Epithelial cell of proximal tubule (primary cell): ENCODE data around the gene PLEKHH1. TPM values are rescaled to one million over a fixed set of nuclear protein-coding genes. Genes with fewer than 3 reads are reported as not detected.
"Not testable (repeated sequence)": the region's sequence is repeated elsewhere in the genome, so short reads cannot be mapped to it uniquely, and the experiment has no call there.

Source experiments
- DNase-seq: peaks from one replicate; pipeline ENCODE4 v3.0.0-alpha.2; 2011; ENCODE audit warnings: low read depth
- H3K4me3 ChIP-seq: 2 replicates; pipeline ENCODE4 v1.5.1; 2011; ENCODE audit warnings: low read depth, mild to moderate bottlenecking, low read length
- total RNA-seq: library from RNA; depleted of rRNA; stranded (reverse); fragments of >200 nt; gene quantifications from 2 replicates; pipeline ENCODE4 v1.2.3, GENCODE V29; 2015
- TF ChIP-seq, protein P1 (sequence below): conservative IDR thresholded peaks from 2 replicates; pipeline ENCODE4 v1.5.1; 2012; ENCODE audit warnings: low read depth, mild to moderate bottlenecking, low read length

Gene PLEKHH1
- total RNA-seq, 1 donor from 2014 or later: 7.6 TPM

DNA sequence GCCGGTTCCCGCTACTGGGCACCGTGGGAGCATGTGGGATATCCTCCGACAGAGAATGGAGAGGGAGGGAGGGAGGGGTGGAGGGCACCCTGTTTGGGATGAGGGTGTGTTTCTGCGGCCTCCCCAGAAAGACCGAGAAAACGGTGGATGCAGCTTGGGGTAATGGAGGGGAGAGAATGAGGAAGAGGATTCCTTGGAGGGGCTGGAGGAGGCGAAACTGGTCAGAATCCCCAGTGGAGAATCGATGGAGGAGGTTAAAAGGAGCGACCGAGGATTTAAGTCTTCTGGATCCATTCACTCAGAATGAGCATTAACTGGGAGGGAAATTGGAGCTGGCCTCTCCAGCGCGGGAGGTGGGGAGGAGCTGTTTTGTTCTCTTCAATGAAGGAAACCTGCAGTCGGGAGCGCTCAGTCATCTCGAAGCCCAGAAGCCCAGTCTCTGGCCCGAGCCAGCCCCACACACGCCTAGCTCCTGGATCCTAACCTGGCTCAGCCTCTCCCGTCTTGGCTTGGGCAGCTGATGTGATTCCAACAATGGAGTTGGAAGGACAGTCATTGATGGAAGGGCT, 87.2 kb downstream of the PLEKHH1 start:
- no peak for DNase-seq
- peak overlapping the region; percentile 81 for H3K4me3 ChIP-seq
- TF ChIP-seq, protein P1, sequence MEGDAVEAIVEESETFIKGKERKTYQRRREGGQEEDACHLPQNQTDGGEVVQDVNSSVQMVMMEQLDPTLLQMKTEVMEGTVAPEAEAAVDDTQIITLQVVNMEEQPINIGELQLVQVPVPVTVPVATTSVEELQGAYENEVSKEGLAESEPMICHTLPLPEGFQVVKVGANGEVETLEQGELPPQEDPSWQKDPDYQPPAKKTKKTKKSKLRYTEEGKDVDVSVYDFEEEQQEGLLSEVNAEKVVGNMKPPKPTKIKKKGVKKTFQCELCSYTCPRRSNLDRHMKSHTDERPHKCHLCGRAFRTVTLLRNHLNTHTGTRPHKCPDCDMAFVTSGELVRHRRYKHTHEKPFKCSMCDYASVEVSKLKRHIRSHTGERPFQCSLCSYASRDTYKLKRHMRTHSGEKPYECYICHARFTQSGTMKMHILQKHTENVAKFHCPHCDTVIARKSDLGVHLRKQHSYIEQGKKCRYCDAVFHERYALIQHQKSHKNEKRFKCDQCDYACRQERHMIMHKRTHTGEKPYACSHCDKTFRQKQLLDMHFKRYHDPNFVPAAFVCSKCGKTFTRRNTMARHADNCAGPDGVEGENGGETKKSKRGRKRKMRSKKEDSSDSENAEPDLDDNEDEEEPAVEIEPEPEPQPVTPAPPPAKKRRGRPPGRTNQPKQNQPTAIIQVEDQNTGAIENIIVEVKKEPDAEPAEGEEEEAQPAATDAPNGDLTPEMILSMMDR: no peak

DNA sequence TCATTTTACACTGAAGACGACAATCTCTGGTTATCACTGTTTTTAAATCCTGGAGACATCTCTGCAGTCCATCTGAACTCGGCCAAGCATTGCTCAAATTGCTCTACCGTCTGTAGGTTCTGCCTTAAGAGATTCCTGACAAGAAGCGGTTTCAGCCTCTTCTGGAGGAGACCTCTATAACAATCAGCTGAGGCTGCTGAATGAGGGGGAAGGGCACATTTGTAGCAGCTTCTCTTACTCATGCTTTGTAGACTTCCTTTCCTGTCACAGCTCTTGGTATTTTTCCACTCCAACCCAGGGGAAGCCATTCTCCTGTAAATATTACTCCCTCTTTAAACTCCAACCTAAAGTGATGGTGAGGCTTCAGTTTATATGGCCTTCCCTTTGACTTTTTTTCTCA, 89.6 kb downstream of the PLEKHH1 start:
- no peak for DNase-seq
- no peak overlapping the region for H3K4me3 ChIP-seq
- TF ChIP-seq, protein P1: no peak

DNA sequence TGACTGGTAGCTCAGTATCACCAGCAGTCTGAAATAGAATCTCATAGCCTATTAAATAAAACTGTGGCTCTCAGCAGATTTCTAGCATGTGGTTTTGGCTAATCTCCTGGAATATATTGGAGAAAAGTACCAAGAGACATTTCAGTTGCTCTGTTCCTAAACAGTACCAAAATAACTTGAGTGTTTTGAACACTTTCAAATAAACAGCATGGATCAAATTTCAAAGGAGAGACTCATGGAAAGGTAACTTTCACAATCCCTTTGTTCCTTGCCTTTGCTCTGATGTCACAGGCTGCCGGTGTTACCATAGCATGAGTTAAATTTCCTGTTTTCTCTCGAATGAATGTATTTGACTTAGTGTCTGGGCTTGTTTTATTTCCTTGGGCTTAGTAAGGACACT, 90.0 kb downstream of the PLEKHH1 start:
- TF ChIP-seq, protein P1: no peak
- DNase-seq: no peak

DNA sequence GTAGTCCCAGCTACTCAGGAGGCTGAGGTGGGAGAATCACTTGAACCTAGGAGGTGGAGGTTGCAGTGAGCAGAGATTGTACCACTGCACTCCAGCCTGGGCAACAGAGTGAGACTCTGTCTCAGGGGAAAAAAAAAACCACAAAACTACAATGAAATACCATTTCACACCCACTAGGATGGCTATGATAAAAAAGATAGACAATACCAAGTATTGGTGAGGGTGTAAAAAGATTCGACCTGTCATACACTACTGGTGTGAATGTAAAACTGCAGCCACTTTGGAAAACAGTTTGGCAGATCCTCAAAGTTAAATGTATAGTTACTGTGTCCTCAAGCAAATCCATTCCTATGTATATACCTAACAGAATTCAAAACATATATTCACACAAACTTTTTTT, 93.0 kb downstream of the PLEKHH1 start:
- DNase-seq, H3K4me3 ChIP-seq: not testable (repeated sequence)

More for the DNA sequence above, 90.0 kb downstream of the PLEKHH1 start:
- no peak overlapping the region for H3K4me3 ChIP-seq

DNA sequence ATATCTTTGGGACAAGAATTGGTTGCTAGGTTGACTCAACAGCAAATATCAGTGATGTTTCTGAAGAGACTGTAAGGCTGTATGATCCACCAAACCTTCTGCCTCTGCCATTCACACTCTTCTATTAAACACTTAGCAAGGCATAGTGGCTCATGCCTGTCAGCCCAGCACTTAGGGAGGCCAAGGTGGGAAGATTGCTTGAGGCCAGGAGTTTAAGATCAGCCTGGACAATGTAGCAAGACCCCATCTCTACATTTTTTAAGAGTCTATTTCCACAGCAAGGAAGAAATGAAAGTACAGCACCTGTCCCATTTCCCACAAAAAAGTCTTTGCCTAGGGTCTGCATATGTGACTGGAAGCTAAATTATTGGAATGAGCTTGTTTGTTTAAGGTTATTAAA, 94.4 kb downstream of the PLEKHH1 start:
- no peak overlapping the region for H3K4me3 ChIP-seq
- no peak for DNase-seq
- TF ChIP-seq, protein P1: no peak

DNA sequence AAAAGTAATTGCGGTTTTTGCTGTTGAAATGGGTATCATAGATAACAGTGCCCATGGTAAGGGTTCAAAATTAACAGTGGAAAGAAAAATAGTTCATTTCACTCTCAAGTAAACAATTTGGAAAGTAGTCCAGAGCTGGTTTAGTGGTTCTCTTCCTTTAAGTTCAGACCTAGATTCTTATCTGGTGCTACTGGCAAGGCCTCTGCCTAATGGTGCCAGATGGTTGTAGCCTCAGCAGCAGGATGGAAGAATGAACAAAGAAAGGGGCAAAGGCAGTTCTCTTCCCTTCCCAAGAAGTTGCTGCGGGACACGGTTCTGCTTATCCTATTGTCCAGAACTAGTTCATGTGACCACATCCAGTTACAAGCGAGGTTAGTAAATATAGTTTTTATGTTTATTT, 97.1 kb downstream of the PLEKHH1 start:
- H3K4me3 ChIP-seq: no peak overlapping the region
- DNase-seq: no peak
- TF ChIP-seq, protein P1: no peak

DNA sequence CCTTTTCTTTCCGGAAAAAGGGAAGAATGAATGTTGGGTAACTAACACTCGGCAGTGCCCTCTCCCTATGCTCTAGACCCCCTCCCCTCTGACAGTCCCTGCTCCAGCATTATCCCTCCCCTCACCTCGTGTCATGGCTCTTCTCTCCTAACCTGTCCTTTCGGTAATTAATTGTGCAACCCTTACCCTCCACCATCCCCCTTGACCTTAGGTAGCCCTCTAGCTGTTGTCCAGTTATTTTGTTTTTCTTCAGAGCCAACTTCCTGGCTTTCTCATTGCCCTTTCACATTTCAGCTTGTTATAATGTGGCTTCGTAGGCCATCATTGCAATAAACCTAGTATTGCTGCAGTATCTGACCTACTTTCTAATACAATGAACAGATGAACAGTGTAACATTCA, 97.8 kb downstream of the PLEKHH1 start:
- DNase-seq: no peak
- H3K4me3 ChIP-seq: no peak overlapping the region
- TF ChIP-seq, protein P1: no peak
